ENCODE data around the gene FAM193B.

Gene FAM193B

GRCh38 chr5:177500685-177501522 lies 53.5 kb downstream of the FAM193B start:
- peak; percentile 82 for DNase-seq (ENCODE audit: low spot score)

- no peak for DNase-seq (ENCODE audit: low spot score)
Observed at GRCh38 chr5:177499842-177500241, 54.5 kb downstream of the FAM193B start.

- DNase-seq (ENCODE audit: low spot score): no peak
Observed at GRCh38 chr5:177498013-177498787, 56.2 kb downstream of the FAM193B start.

- DNase-seq (ENCODE audit: low spot score): peak; percentile 96
Observed at GRCh38 chr5:177497292-177498012, 56.9 kb downstream of the FAM193B start, which contains the start of gene PDLIM7. TSS of gene PDLIM7 (minus strand) at chr5:177497604. CDS start at chr5:177496512, 1,092 bp downstream.

GRCh38 chr5:177496727-177497291 lies 57.6 kb downstream of the FAM193B start:
- no peak for DNase-seq (ENCODE audit: low spot score)

GRCh38 chr5:177496070-177496726 lies 58.2 kb downstream of the FAM193B start:
- DNase-seq (ENCODE audit: low spot score): no peak

GRCh38 chr5:177495243-177496060 lies 58.9 kb downstream of the FAM193B start:
- DNase-seq (ENCODE audit: low spot score): no peak

- DNase-seq (ENCODE audit: low spot score): peak; percentile 38
Observed at GRCh38 chr5:177494346-177495195, 59.8 kb downstream of the FAM193B start.

- DNase-seq (ENCODE audit: low spot score): no peak
Observed at GRCh38 chr5:177493795-177494345, 60.5 kb downstream of the FAM193B start.

GRCh38 chr5:177492841-177493240 lies 61.5 kb downstream of the FAM193B start:
- DNase-seq (ENCODE audit: low spot score): no peak

- DNase-seq (ENCODE audit: low spot score): no peak
Observed at GRCh38 chr5:177491983-177492746, 62.2 kb downstream of the FAM193B start.

- peak; percentile 47 for DNase-seq (ENCODE audit: low spot score)
Observed at GRCh38 chr5:177491429-177491945, 62.9 kb downstream of the FAM193B start.

GRCh38 chr5:177490992-177491391 lies 63.4 kb downstream of the FAM193B start:
- DNase-seq (ENCODE audit: low spot score): no peak

GRCh38 chr5:177490311-177490991 lies 63.9 kb downstream of the FAM193B start:
- DNase-seq (ENCODE audit: low spot score): no peak

- DNase-seq (ENCODE audit: low spot score): no peak
Observed at GRCh38 chr5:177489119-177489716, 65.1 kb downstream of the FAM193B start.

GRCh38 chr5:177487975-177488374 lies 66.4 kb downstream of the FAM193B start:
- DNase-seq (ENCODE audit: low spot score): no peak

- DNase-seq (ENCODE audit: low spot score): no peak
Observed at GRCh38 chr5:177487144-177487543, 67.2 kb downstream of the FAM193B start.
